Spleen (tissue), 7 donors: ENCODE results near the gene PKN1.
A peak's percentile ranks its signal among the peaks of the same experiment; 100 is the strongest.

Experiments used
- POLR2A ChIP-seq, 3 donors: fragments of 450-650 bp; IDR thresholded peaks; one replicate each; pipeline ENCODE4 v1.5.1; 2017; ENCODE audit warnings: antibody characterized with exemption in 3 of 3, mild to moderate bottlenecking in 1 of 3
- POLR2AphosphoS5 ChIP-seq, 3 donors: sonication (generic); formaldehyde crosslinking; IDR thresholded peaks; one replicate each; pipeline ENCODE4 v1.5.1; 2017; ENCODE audit warnings: antibody characterized with exemption in 3 of 3
- TF ChIP-seq, protein P1 (sequence below), 11 experiments: fragments of 200-600 bp in 7 of 11; fragments of 450-650 bp in 4 of 11; sonication (generic) in 4 of 11; IDR thresholded peaks in 8 of 11; conservative IDR thresholded peaks in 3 of 11; 1 replicate in 7 of 11; 2 replicates in 4 of 11; pipeline versions ENCODE4 v1.4.0 to v1.8.0; 2016 to 2021; ENCODE audit warnings: antibody characterized with exemption in 11 of 11, inconsistent platforms in 4 of 11, mild to moderate bottlenecking in 1 of 11
- donor health status: DM: no; HTN: no; CAD: no; lungs with moderate emphysema.
- donor health status: DM: no; HTN: no; CAD: no.
- donor health status: DM: no; HTN: no; CAD: no.

DNA sequence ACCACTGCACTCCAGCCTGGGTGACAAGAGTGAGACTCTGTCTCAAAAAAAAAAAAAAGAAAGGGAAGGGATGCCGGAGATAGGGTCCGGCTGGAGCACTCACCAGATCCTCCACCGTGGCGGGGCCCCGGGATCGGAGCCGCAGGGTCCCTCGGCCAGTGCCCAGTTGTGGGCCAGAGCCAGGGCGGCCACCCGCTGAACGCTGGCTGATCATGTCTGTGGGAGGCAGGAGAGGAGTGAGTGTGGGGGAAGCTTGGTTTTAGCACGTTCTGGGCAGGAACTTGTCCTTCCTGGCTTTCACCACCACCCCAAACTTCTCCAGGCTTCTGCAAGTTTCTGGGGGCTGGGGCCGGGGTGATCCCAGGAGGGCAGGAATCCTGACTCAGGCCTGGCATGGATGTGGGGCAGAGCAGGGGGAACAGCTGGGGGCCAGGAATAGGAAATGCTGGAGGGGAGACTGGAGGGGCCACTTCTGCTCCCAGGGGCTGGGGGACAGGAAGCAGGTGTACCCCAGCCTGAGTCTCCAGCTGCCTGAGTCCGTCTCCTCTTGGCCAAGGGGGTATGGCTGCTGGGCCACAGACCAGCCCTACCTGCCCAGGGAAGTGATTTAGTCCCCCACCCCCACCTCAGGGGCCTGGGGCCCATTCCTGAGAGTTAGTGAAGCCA is 46.3 kb downstream of the PKN1 start:
- TF ChIP-seq, protein P1, sequence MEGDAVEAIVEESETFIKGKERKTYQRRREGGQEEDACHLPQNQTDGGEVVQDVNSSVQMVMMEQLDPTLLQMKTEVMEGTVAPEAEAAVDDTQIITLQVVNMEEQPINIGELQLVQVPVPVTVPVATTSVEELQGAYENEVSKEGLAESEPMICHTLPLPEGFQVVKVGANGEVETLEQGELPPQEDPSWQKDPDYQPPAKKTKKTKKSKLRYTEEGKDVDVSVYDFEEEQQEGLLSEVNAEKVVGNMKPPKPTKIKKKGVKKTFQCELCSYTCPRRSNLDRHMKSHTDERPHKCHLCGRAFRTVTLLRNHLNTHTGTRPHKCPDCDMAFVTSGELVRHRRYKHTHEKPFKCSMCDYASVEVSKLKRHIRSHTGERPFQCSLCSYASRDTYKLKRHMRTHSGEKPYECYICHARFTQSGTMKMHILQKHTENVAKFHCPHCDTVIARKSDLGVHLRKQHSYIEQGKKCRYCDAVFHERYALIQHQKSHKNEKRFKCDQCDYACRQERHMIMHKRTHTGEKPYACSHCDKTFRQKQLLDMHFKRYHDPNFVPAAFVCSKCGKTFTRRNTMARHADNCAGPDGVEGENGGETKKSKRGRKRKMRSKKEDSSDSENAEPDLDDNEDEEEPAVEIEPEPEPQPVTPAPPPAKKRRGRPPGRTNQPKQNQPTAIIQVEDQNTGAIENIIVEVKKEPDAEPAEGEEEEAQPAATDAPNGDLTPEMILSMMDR (IDR thresholded peaks at IDR 0.05 in 8 of 11, conservative IDR thresholded peaks at IDR 0.05 in 3 of 11), result no peak
- TF ChIP-seq POLR2AphosphoS5 (IDR thresholded peaks at IDR 0.05), result peak in 1 of 3 donors; percentile 13
- TF ChIP-seq POLR2A (IDR thresholded peaks at IDR 0.05), result no peak
